Nephron progenitor cell (in vitro differentiated cells): ENCODE results near the gene SPART.
"Not testable (repeated sequence)": the region's sequence is repeated elsewhere in the genome, so short reads cannot be mapped to it uniquely, and the experiment has no call there.

Experiments used
- DNase-seq: peaks from one replicate; pipeline ENCODE4 v3.0.0; 2021
- H3K27ac Mint-ChIP-seq: 2 replicates; pipeline ENCODE4 v1.8.0; 2021; ENCODE audit warnings: mild to moderate bottlenecking, moderate library complexity, mixed read lengths
- H3K27me3 Mint-ChIP-seq: 2 replicates; pipeline ENCODE4 v1.8.0; 2021; ENCODE audit warnings: mild to moderate bottlenecking, low read depth, mixed read lengths; ENCODE audit not compliant: poor library complexity
- H3K36me3 Mint-ChIP-seq: 2 replicates; pipeline ENCODE4 v1.8.0; 2021; ENCODE audit warnings: low read depth, mixed read lengths
- H3K4me1 Mint-ChIP-seq: 2 replicates; pipeline ENCODE4 v1.8.0; 2021; ENCODE audit warnings: mixed read lengths
- H3K4me3 Mint-ChIP-seq: 2 replicates; pipeline ENCODE4 v1.8.0; 2021; ENCODE audit warnings: mild to moderate bottlenecking, moderate library complexity, mixed read lengths
- H3K9me3 Mint-ChIP-seq: 2 replicates; pipeline ENCODE4 v1.8.0; 2021; ENCODE audit warnings: mild to moderate bottlenecking, moderate library complexity, mixed read lengths
- CTCF ChIP-seq: fragments of 200-600 bp; sonication (generic); IDR thresholded peaks from 2 replicates; pipeline ENCODE4 v1.5.0; 2021; ENCODE audit warnings: antibody characterized with exemption

SPART gene

GRCh38 chr13:36343766-36344165 is 2.4 kb downstream of the SPART start:
- Mint-ChIP-seq H3K4me1 (peaks cover 30% of the 10 kb centered on the region), H3K27ac (no peak overlapping the region), H3K27me3 (peaks cover 4% of the 10 kb centered on the region), H3K4me3 (peak overlapping the region; percentile 94), H3K36me3 (no peaks in the 10 kb centered on the region), H3K9me3 (no peaks in the 10 kb centered on the region)
- no peak for DNase-seq
- no peak for TF ChIP-seq CTCF

- Mint-ChIP-seq H3K4me3 (no peak overlapping the region), H3K27me3 (peaks cover 4% of the 10 kb centered on the region), H3K4me1 (peaks cover 37% of the 10 kb centered on the region), H3K36me3 (no peaks in the 10 kb centered on the region), H3K27ac (no peak overlapping the region), H3K9me3 (no peaks in the 10 kb centered on the region)
- no peak for DNase-seq
- TF ChIP-seq CTCF: no peak
Observed at GRCh38 chr13:36342715-36343114, 3.5 kb downstream of the SPART start.

GRCh38 chr13:36341718-36342117 is 4.5 kb downstream of the SPART start:
- peaks cover 37% of the 10 kb centered on the region for H3K4me1 Mint-ChIP-seq
- H3K27ac Mint-ChIP-seq: no peak overlapping the region
- H3K36me3 Mint-ChIP-seq: peaks cover 6% of the 10 kb centered on the region
- no peaks in the 10 kb centered on the region for H3K9me3 Mint-ChIP-seq
- H3K4me3 Mint-ChIP-seq: no peak overlapping the region
- TF ChIP-seq CTCF: no peak
- DNase-seq: no peak
- H3K27me3 Mint-ChIP-seq: peaks cover 4% of the 10 kb centered on the region

DNA sequence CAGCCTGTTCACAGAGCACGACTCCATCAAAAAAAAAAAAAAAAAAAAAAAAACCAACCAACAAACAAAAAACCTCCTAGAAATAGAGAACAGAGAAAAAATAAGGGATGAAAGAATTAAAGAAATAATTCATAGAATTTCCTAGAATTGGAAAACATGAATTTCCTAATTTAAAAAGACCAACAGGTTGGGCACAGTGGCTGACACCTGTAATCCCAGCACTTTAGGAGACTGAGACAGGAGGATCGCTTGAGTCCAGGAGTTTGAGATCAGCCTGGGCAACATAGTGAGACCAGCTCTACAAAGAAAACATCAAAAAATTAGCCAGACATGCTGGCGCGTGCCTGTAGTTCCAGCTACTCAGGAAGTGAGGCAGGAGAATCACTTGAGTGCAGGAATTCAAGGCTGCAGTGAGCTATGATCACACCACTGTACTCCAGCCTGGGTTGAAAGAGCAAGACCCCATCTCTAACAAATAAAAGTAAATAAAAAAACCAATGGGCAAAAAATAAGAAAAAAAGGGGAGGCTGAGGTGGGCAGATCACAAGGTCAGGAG is 6.5 kb downstream of the SPART start:
- Mint-ChIP-seq H3K9me3 (no peaks in the 10 kb centered on the region), H3K4me3 (no peak overlapping the region), H3K36me3 (peaks cover 16% of the 10 kb centered on the region), H3K27ac (peak overlapping the region; percentile 37), H3K4me1 (peaks cover 29% of the 10 kb centered on the region), H3K27me3 (no peaks in the 10 kb centered on the region)
- no peak for DNase-seq
- no peak for TF ChIP-seq CTCF

DNA sequence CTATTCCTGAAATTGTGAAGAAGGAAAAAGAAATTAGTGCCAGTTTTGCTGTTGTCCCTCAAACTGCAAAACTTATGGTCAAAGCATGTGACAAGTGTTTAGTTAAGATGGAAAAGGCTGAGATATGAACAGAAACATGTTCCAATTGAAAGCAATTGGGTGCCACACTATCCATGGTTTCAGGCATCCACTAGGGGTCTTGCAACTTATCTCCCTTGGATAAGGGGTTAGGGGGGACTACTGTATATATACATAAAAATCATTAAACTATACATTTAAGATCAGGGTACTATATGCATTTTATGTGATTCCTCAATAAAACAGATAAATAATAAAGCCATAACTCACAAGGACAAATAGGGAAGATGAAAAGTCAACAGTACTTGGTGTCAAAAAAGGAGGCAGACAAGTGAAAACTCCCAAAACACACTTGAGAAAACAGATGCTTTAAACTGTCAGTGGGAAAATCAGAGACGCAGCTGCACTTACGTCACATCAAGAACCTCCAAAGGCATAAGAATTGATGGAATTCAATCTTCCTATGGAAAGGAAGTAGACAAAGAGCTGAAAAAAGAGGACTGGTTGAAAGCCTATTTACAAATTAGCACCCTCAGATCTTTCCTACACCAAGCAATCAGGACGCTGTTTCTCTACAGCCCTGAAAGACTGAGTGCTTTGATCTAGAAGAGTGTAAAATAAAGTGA is 8.1 kb downstream of the SPART start:
- H3K36me3 Mint-ChIP-seq: peaks cover 25% of the 10 kb centered on the region
- H3K9me3 Mint-ChIP-seq: no peaks in the 10 kb centered on the region
- no peaks in the 10 kb centered on the region for H3K27me3 Mint-ChIP-seq
- DNase-seq: no peak
- no peak overlapping the region for H3K27ac Mint-ChIP-seq
- TF ChIP-seq CTCF: no peak
- peaks cover 18% of the 10 kb centered on the region for H3K4me1 Mint-ChIP-seq
- H3K4me3 Mint-ChIP-seq: no peak overlapping the region

DNA sequence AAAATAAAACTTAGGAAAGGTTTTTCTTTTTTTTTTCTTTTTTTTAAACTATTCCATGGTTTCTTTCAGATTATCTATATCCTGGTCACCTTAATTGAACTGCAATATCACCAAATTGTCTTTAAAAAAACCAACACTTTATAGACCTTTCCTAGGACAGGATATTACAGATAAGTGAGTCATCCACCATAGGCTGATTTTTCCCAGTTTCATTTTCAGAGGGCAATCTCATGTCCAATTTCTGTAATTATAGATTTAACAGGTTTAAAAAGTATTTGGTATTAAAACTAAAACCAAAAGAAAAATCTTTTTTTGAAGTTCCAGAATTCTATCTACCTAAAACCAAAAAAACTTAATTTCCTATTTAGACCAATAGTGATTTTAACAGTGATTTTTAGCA is 13.2 kb downstream of the SPART start:
- no peak overlapping the region for H3K4me3 Mint-ChIP-seq
- peaks cover 51% of the 10 kb centered on the region for H3K36me3 Mint-ChIP-seq
- no peaks in the 10 kb centered on the region for H3K27me3 Mint-ChIP-seq
- no peaks in the 10 kb centered on the region for H3K4me1 Mint-ChIP-seq
- no peaks in the 10 kb centered on the region for H3K9me3 Mint-ChIP-seq
- TF ChIP-seq CTCF: no peak
- H3K27ac Mint-ChIP-seq: no peak overlapping the region
- DNase-seq: no peak

- H3K36me3 Mint-ChIP-seq: peaks cover 54% of the 10 kb centered on the region
- H3K9me3 Mint-ChIP-seq, H3K27me3 Mint-ChIP-seq, H3K27ac Mint-ChIP-seq, H3K4me3 Mint-ChIP-seq, H3K4me1 Mint-ChIP-seq, DNase-seq: not testable (repeated sequence)
Observed at GRCh38 chr13:36332255-36332654, 13.9 kb downstream of the SPART start.
